Lower leg skin (tissue), 3 donors: ENCODE data around the gene MAB21L3.

Experiments used
- POLR2A ChIP-seq, 2 donors: fragments of 450-650 bp; IDR thresholded peaks; one replicate each; pipeline ENCODE4 v1.6.1; 2016 to 2017; ENCODE audit warnings: antibody characterized with exemption in 2 of 2, mild to moderate bottlenecking in 1 of 2, moderate library complexity in 1 of 2
- TF ChIP-seq, protein P1 (sequence below), 3 donors: fragments of 450-650 bp; IDR thresholded peaks; one replicate each; pipeline ENCODE4 v1.5.1; 2016; ENCODE audit warnings: antibody characterized with exemption in 3 of 3, mild to moderate bottlenecking in 3 of 3, moderate library complexity in 2 of 3

DNA sequence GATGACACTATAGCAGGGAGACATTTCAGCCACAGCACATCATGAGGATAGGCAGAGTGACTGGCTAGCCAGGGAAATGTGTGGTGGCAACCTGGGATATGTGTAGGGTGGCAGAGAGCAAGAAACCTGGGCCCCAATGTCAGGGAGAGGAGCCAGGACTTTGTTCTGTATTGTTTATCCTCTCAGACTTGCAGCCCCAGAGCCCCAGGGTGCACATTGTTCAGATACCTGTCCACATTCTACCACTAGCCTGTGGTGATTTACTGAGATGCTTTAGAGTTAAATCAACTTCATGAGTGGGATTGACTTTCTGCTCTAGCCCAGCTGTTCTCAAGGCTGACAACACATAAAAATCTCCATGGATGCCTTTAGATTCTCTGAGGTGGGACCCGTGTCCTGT is 61.5 kb downstream of the MAB21L3 start:
- TF ChIP-seq, protein P1, sequence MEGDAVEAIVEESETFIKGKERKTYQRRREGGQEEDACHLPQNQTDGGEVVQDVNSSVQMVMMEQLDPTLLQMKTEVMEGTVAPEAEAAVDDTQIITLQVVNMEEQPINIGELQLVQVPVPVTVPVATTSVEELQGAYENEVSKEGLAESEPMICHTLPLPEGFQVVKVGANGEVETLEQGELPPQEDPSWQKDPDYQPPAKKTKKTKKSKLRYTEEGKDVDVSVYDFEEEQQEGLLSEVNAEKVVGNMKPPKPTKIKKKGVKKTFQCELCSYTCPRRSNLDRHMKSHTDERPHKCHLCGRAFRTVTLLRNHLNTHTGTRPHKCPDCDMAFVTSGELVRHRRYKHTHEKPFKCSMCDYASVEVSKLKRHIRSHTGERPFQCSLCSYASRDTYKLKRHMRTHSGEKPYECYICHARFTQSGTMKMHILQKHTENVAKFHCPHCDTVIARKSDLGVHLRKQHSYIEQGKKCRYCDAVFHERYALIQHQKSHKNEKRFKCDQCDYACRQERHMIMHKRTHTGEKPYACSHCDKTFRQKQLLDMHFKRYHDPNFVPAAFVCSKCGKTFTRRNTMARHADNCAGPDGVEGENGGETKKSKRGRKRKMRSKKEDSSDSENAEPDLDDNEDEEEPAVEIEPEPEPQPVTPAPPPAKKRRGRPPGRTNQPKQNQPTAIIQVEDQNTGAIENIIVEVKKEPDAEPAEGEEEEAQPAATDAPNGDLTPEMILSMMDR (IDR thresholded peaks at IDR 0.05), result no peak
- no peak for TF ChIP-seq POLR2A (IDR thresholded peaks at IDR 0.05)
